ENCODE data around the gene MRE11.

- no peak for TF ChIP-seq TAF1 (IDR thresholded peaks at IDR 0.05; ENCODE audit: low read depth, low read length)
- no peak for TF ChIP-seq POLR2A (IDR thresholded peaks at IDR 0.05; ENCODE audit: low read depth, low read length)
- TF ChIP-seq POLR2AphosphoS5 (IDR thresholded peaks at IDR 0.05; ENCODE audit: low read depth, low read length) = no peak
- no peak for TF ChIP-seq SPI1 (IDR thresholded peaks at IDR 0.05; ENCODE audit: low read depth, low read length)
- TF ChIP-seq PAX5 (IDR thresholded peaks at IDR 0.05; ENCODE audit: insufficient read depth, low read length, severe bottlenecking) = no peak
- TF ChIP-seq POU2F2 (IDR thresholded peaks at IDR 0.05; ENCODE audit: low read depth, low read length) = no peak
Measured at GRCh38 chr11:94400457-94400838, 93.2 kb downstream of the MRE11 start.

Data from GM12891 (cell line).